Cardiac septum (tissue), 1 donor: ENCODE measurements around the gene VMAC. TPM values are rescaled to one million over a fixed set of nuclear protein-coding genes. Genes with fewer than 3 reads are reported as not detected.
A peak's percentile ranks its signal among the peaks of the same experiment; 100 is the strongest.
"Not testable (repeated sequence)": the region's sequence is repeated elsewhere in the genome, so short reads cannot be mapped to it uniquely, and the experiment has no call there.

Experiments
- DNase-seq: peaks from one replicate; pipeline ENCODE4 v3.0.0-alpha.2; 2020; ENCODE audit warnings: low spot score
- intact Hi-C: fragments of 100-400 bp; cut with DNase I; formaldehyde crosslinking; loops from one replicate; pipeline ENCODE4 v1.14.0; 2022
- total RNA-seq: library from RNA; stranded (reverse); fragmentation: NEBNext Ultra II Directional; extraction: Animal tissue kit (Norgen Biotek cat#: 25700); gene quantifications from one replicate; pipeline ENCODE4 v1.2.1, GENCODE V29; 2021
- donor health status: DM: no; HTN: no; CAD: no.

The VMAC gene
- total RNA-seq, 1 donor from 2014 or later: 2.4 TPM

GRCh38 chr19:5882421-5882968, 22.2 kb upstream of the VMAC start:
- DNase-seq: no peak
- intact Hi-C loops: no loop called here

- intact Hi-C loops, DNase-seq: not testable (repeated sequence)
Measured at GRCh38 chr19:5883157-5883873, 21.4 kb upstream of the VMAC start.

- intact Hi-C loops, DNase-seq: not testable (repeated sequence)
Measured at GRCh38 chr19:5884065-5884811, 20.4 kb upstream of the VMAC start.

GRCh38 chr19:5889288-5889971, 15.2 kb upstream of the VMAC start:
- intact Hi-C loops: no loop called here
- DNase-seq: no peak

GRCh38 chr19:5890099-5890498, 14.6 kb upstream of the VMAC start:
- no peak for DNase-seq
- intact Hi-C loops: loop anchor here (5.0 kb wide), 1 partner anchor 63 kb away; no protein-coding TSS in a partner anchor

- no peak for DNase-seq
- intact Hi-C loops: loop anchor here (5.0 kb wide), 1 partner anchor 64 kb away; no protein-coding TSS in a partner anchor
Measured at GRCh38 chr19:5891572-5891937, 13.1 kb upstream of the VMAC start.

- intact Hi-C loops: loop anchor here (1.0 to 5.0 kb wide), 2 partner anchors 65 to 87 kb away; partner anchors contain the start of gene NRTN
- no peak for DNase-seq
Measured at GRCh38 chr19:5891938-5892771, 12.5 kb upstream of the VMAC start.

GRCh38 chr19:5892772-5893275, 11.8 kb upstream of the VMAC start:
- DNase-seq: no peak
- intact Hi-C loops: loop anchor here (1.0 to 5.0 kb wide), 2 partner anchors 66 to 88 kb away; partner anchors contain the start of gene NRTN

GRCh38 chr19:5893296-5893903, 11.3 kb upstream of the VMAC start:
- intact Hi-C loops: loop anchor here (5.0 kb wide), 1 partner anchor 66 kb away; no protein-coding TSS in a partner anchor
- no peak for DNase-seq

GRCh38 chr19:5893907-5894703, 10.6 kb upstream of the VMAC start:
- DNase-seq: peak; percentile 79
- intact Hi-C loops: loop anchor here (5.0 kb wide), 1 partner anchor 67 kb away; no protein-coding TSS in a partner anchor

- intact Hi-C loops: loop anchor here (5.0 kb wide), 1 partner anchor 68 kb away; no protein-coding TSS in a partner anchor
- DNase-seq: no peak
Measured at GRCh38 chr19:5894704-5895349, 9.8 kb upstream of the VMAC start.

- no peak for DNase-seq
- intact Hi-C loops: no loop called here
Measured at GRCh38 chr19:5895409-5895808, 9.3 kb upstream of the VMAC start.

- intact Hi-C loops: no loop called here
- DNase-seq: no peak
Measured at GRCh38 chr19:5895890-5896289, 8.8 kb upstream of the VMAC start.

- no peak for DNase-seq
- intact Hi-C loops: no loop called here
Measured at GRCh38 chr19:5896365-5897076, 8.2 kb upstream of the VMAC start.

GRCh38 chr19:5897189-5897969, 7.3 kb upstream of the VMAC start:
- intact Hi-C loops: no loop called here
- no peak for DNase-seq
